Left cardiac atrium (tissue), 4 donors: ENCODE data around the gene TUBA3D. TPM values are rescaled to one million over a fixed set of nuclear protein-coding genes. Genes with fewer than 3 reads are reported as not detected.
"Not testable (repeated sequence)": the region's sequence is repeated elsewhere in the genome, so short reads cannot be mapped to it uniquely, and the experiment has no call there.

Experiments
- ATAC-seq, 2 donors: fragments of 200-7000 bp; cut with Tn5 transposase; one replicate each; pipeline ENCODE4 v1.9.1; 2020; ENCODE audit warnings: mild to moderate bottlenecking in 2 of 2, moderate library complexity in 2 of 2
- DNase-seq: peaks from one replicate; pipeline ENCODE4 v3.0.0-alpha.2; 2020
- intact Hi-C, 2 donors: fragments of 100-400 bp; cut with DNase I; formaldehyde crosslinking; loops; one replicate each; pipeline versions ENCODE4 v1.14.1 to v1.15.1; 2022 to 2023
- microRNA-seq, 2 donors: library from miRNA; unstranded; fragments of <30 nt; microRNA quantifications; one replicate each; pipeline ENCODE4 v1.2.0, GENCODE V29; 2020
- total RNA-seq, 2 donors: library from RNA; stranded (reverse); fragmentation: NEBNext Ultra II Directional; extraction: Animal tissue kit (Norgen Biotek cat#: 25700); gene quantifications; one replicate each; pipeline ENCODE4 v1.2.1, GENCODE V29; 2021
- donor health status: DM: no; HTN: yes; CAD: no.
- donor health status: DM: no; HTN: yes; CAD: no; lungs with severe emphysema.
- donor health status: DM: yes; HTN: yes; CAD: no.
- donor health status: Dilated cardiomyopathy.

TUBA3D gene
- total RNA-seq, 2 donors from 2014 or later, result 8.5 to 11.0 TPM

DNA sequence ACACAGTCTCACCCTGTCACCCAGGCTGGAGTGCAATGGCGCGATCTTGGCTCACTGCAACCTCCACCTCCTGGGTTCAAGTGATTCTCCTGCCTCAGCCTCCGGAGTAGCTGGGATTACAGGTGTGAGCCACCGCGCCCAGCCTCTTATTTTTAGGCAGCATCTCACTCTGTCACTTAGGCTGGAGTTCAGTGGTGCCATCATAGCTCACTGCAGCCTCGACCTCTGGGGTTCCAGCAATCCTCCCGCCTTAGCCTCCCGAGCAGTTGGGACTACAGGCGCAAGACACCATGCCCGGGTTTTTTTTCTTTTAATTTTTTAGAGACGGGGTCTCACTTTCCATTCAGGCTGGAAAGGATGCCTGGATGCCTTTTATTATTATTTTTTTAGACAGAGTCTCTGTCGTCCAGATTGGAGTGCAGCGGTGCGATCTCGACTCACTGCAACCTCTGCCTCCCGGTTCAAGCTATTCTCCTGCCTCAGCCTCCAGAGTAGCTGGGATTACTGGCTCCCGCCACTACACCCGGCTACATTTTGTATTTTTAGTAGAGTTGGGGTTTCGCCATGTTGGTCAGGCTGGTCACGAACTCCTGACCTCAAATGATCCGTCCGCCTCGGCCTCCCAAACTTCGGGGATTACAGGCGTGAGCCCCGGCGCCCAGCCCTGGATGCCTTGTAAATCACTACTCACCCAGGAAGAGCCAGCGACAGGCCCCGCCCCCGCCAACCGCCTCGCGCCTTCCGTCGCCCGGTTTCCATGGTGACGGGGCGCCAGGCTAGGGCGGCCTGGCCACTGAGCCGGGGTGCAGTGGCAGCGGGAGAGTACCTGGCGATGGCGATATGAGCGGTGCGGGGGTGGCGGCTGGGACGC, 51.4 kb downstream of the TUBA3D start, which contains the start of gene CCDC74A:
Gene CCDC74A, plus strand, starts transcription at position 758 of the 871 bp plus-strand sequence. Its CDS starts 83 bp downstream, at position 841.
- DNase-seq (peak; percentile 75), ATAC-seq (peak; percentile 89 to 90)
- intact Hi-C loops, result not testable (repeated sequence)

DNA sequence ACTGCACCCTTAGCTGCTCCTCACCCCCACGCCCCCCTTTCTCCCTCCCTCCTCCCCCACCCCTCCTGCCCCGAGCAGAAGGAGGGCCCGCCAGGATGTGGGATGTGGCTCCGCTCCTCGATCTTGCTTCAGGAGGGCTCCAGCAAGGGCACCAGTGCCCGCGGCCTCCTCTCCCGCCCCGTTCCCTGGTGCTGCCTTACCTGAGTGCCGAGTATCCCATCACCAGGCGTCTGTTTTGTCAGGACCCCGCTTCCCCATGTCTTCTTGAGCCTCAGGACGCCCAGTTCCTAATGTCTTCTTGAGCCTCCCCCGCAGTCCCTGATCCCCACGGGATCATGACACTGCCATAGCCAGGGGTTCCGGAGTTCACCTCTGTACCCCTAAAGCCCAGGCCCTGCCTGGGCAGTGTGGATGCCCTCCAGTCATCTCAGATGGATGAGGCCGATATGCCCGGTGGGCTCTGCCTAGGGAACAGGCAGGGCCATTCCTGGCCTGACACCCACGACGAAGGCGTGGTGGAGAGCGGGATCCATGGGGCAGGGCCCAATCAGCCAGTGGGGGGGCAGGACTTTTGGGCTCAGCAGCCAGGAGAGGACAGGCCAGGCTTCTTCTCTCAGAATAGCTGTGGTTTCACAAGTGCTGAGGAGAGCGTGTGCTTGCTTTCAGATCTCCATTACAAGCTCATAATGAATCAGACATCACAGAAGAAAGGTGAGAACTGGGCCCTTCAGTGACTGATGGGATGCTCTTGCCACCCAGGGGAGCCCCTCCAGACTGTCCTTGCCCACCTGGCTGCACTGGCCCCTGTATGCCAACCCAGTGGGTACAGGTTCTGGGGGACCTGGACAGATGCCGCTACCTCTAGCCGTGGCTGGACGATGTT, 53.3 kb downstream of the TUBA3D start:
- intact Hi-C loops, ATAC-seq, DNase-seq: not testable (repeated sequence)

DNA sequence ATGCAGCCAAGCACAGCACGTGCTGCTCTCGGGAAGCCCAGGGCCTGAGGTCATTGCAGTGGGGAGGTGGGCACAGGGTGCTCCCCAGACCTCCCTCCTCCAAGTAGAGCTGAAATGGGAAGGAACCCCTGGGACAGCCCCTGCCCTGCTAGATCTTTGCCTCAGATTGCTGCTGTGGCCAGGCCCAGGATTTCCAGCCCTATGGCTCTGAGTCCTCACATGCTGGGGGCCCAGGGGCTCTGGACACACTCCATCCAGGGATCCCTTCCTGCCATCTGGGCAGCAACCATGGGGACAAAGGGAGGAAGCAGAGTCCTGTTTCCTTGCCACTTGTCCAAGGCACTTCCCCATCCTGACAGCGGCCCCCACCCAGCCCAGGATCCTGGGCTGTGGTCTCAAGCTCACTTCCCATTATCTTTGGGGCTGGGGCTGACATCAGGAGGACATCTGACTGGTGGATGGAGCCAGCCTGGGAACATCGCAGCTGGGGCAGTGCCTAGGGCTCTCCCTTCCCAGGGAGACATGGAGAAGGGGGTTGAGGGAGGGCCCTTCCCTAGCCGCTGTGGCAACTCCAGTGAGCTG, 54.0 kb downstream of the TUBA3D start:
- DNase-seq, ATAC-seq, intact Hi-C loops: not testable (repeated sequence)

DNA sequence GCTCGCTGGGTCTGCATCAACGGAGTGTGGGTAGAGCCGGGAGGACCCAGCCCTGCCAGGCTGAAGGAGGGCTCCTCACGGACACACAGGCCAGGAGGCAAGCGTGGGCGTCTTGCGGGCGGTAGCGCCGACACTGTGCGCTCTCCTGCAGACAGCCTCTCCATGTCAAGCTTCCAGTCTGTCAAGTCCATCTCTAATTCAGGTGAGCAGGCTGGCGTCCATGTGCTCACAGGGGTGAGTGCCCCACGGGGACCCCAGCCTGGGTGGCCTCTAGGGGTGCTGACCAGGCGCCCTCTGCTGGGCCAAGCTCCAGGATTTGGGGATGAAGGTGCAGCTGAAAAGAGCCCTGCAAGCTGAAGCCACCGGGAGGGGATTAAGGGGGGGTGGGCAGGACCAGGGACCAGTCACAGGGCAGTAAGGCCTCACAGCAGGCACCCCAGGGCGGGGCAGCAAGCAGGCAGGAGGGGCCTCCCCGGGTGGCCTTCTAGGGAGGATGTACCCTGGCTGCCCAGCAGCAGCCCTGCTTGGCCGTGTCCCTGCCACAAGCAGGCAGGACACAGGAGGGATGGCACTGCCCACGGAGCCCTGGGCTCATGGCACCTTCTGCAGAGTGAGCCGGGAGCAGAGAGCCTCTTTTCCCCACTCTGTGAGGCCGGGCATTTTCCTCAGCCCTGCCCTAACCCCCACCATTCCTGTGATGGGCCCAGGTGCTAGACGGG, 54.9 kb downstream of the TUBA3D start:
- intact Hi-C loops, ATAC-seq, DNase-seq: not testable (repeated sequence)

DNA sequence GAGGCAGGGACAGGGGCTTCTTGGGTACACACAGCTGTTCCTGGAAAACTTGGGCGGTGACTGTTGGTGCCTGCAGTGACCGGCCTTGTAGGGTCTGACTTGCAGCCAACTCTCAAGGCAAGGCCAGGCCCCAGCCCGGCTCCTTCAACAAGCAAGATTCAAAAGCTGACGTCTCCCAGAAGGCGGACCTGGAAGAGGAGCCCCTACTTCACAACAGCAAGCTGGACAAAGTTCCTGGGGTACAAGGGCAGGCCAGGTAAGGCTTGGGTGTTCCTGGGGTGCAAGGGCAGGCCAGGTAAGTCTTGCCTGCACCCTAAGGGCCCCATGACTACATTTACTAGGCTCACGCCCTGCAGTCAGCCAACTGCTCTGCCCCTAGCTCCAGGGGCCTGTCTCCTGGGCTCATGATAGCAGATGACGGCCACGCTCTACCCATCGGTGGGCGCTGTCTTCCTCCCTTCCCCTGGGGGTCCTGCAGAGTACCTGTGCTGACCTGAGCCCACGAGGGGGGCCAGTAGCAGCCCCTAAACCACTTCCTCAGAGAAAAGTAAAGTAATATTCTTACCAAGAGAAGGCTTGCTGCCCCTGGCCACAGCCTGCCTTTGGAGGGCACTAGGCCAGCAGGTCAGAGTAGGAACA, 55.7 kb downstream of the TUBA3D start:
- DNase-seq, intact Hi-C loops, ATAC-seq: not testable (repeated sequence)

Small RNAs within 50 kb of the gene (microRNA-seq; reads per million reads assigned to microRNA genes)
- gene MIR4784, result 0 reads per million in 2 donors

Other genes starting within 250 kb of the TUBA3D start
- under 1 TPM; 0.09 to 0.13 TPM for gene RAB6D, start 112.0 kb upstream of the TUBA3D start, total RNA-seq
- gene MZT2A, start 16.3 kb downstream of the TUBA3D start, total RNA-seq, result 100 to 1,000 TPM in 1 of 2 donors, 10 to 100 TPM in 1; 59.4 to 110 TPM
- under 1 TPM; 0.71 to 0.94 TPM for gene CCDC74A, start 51.8 kb downstream of the TUBA3D start, total RNA-seq